Activated T-cell treated with anti-CD3 and anti-CD28 coated beads, Interleukin-2, amount 50 U/mL, for 72 hours (primary cell): Measurements from ENCODE around the gene PNPT1. TPM values are rescaled to one million over a fixed set of nuclear protein-coding genes. Genes with fewer than 3 reads are reported as not detected.

Source experiments
- ATAC-seq, 2 donors: fragments of 150-1000 bp; cut with Tn5 transposase; replicated peaks in 1 of 2; 2 replicates each; pipeline ENCODE4 v1.10.0; 2021; ENCODE audit warnings: moderate library complexity in 2 of 2, mild to moderate bottlenecking in 1 of 2
- DNase-seq, 2 donors: peaks; one replicate each; pipeline ENCODE4 v3.0.0; 2021 to 2022; ENCODE audit warnings: mixed read lengths in 1 of 2
- H3K27ac Mint-ChIP-seq: one replicate; pipeline ENCODE4 v1.8.0; 2022; ENCODE audit warnings: mild to moderate bottlenecking, moderate library complexity, mixed read lengths
- H3K27me3 Mint-ChIP-seq: one replicate; pipeline ENCODE4 v1.8.0; 2022; ENCODE audit warnings: low read depth, mixed read lengths
- H3K36me3 Mint-ChIP-seq, 2 donors: one replicate each; pipeline ENCODE4 v1.8.0; 2022; ENCODE audit warnings: mixed read lengths in 2 of 2, mild to moderate bottlenecking in 1 of 2; ENCODE audit not compliant: insufficient read depth in 2 of 2
- H3K4me1 Mint-ChIP-seq: one replicate; pipeline ENCODE4 v1.8.0; 2022; ENCODE audit warnings: low read depth, mixed read lengths
- H3K4me3 Mint-ChIP-seq, 2 donors: one replicate each; pipeline ENCODE4 v1.8.0; 2022; ENCODE audit warnings: mild to moderate bottlenecking in 2 of 2, mixed read lengths in 2 of 2, moderate library complexity in 2 of 2
- H3K9me3 Mint-ChIP-seq, 2 donors: one replicate each; pipeline ENCODE4 v1.8.0; 2022; ENCODE audit warnings: mixed read lengths in 2 of 2
- total RNA-seq, 2 donors: library from RNA; stranded (reverse); gene quantifications; one replicate each; pipeline ENCODE4 v1.2.3, GENCODE V29; 2022

PNPT1 gene
- total RNA-seq, 2 donors from 2014 or later: 21.6 to 21.8 TPM

GRCh38 chr2:55627915-55628314, 65.7 kb downstream of the PNPT1 start:
- H3K4me3 Mint-ChIP-seq: no peak overlapping the region
- peaks cover 3 to 7% of the 10 kb centered on the region in 2 donors for H3K36me3 Mint-ChIP-seq
- H3K27ac Mint-ChIP-seq: no peak overlapping the region
- no peaks in the 10 kb centered on the region for H3K9me3 Mint-ChIP-seq
- no peaks in the 10 kb centered on the region for H3K27me3 Mint-ChIP-seq
- ATAC-seq (no peak), DNase-seq (no peak)
- peaks cover 15% of the 10 kb centered on the region for H3K4me1 Mint-ChIP-seq

GRCh38 chr2:55621802-55622201, 71.8 kb downstream of the PNPT1 start:
- H3K27ac Mint-ChIP-seq: no peak overlapping the region

GRCh38 chr2:55620123-55620779, 73.4 kb downstream of the PNPT1 start:
- H3K27ac Mint-ChIP-seq: peak overlapping the region; percentile 47

More at GRCh38 chr2:55621802-55622201, 71.8 kb downstream of the PNPT1 start:
- DNase-seq: no peak
- Mint-ChIP-seq H3K9me3 (no peaks in the 10 kb centered on the region), H3K4me1 (peaks cover 27% of the 10 kb centered on the region), H3K27me3 (no peaks in the 10 kb centered on the region), H3K4me3 (no peak overlapping the region), H3K36me3 (peaks cover 0 to 1% of the 10 kb centered on the region in 2 donors)
- no peak for ATAC-seq

GRCh38 chr2:55618275-55619055, 75.2 kb downstream of the PNPT1 start:
- DNase-seq: peak; percentile 59
- no peaks in the 10 kb centered on the region for H3K9me3 Mint-ChIP-seq
- peaks cover 3 to 11% of the 10 kb centered on the region in 2 donors for H3K36me3 Mint-ChIP-seq
- no peak overlapping the region for H3K4me3 Mint-ChIP-seq
- H3K27me3 Mint-ChIP-seq: no peaks in the 10 kb centered on the region
- H3K27ac Mint-ChIP-seq: no peak overlapping the region
- H3K4me1 Mint-ChIP-seq: peaks cover 43% of the 10 kb centered on the region
- peak; percentile 16 to 17 for ATAC-seq

More at GRCh38 chr2:55620123-55620779, 73.4 kb downstream of the PNPT1 start:
- Mint-ChIP-seq H3K27me3 (no peaks in the 10 kb centered on the region), H3K9me3 (no peaks in the 10 kb centered on the region), H3K36me3 (peaks cover 0 to 4% of the 10 kb centered on the region in 2 donors), H3K4me1 (peaks cover 36% of the 10 kb centered on the region), H3K4me3 (peak overlapping the region in 1 of 2 donors; percentile 59)
- DNase-seq: peak; percentile 34 to 36
- no peak for ATAC-seq

GRCh38 chr2:55618025-55618274, 75.7 kb downstream of the PNPT1 start:
- Mint-ChIP-seq H3K36me3 (peaks cover 3 to 13% of the 10 kb centered on the region in 2 donors), H3K9me3 (no peaks in the 10 kb centered on the region), H3K27me3 (no peaks in the 10 kb centered on the region), H3K4me3 (no peak overlapping the region), H3K27ac (no peak overlapping the region), H3K4me1 (peaks cover 38% of the 10 kb centered on the region)
- DNase-seq (no peak), ATAC-seq (no peak)

GRCh38 chr2:55617175-55618024, 76.2 kb downstream of the PNPT1 start, which contains the start of gene PPP4R3B:
Gene PPP4R3B (minus strand): TSS chr2:55617622. CDS start chr2:55617285, 337 bp downstream.
- Mint-ChIP-seq H3K9me3 (no peaks in the 10 kb centered on the region), H3K4me3 (no peak within 1 kb of the TSS), H3K27ac (no peak within 1 kb of the TSS), H3K4me1 (peaks cover 32% of the 10 kb centered on the region), H3K36me3 (peaks cover 3 to 14% of the 10 kb centered on the region in 2 donors), H3K27me3 (no peaks in the 10 kb centered on the region)
- DNase-seq: peak; percentile 98 to 99
- peak; percentile 93 to 94 for ATAC-seq

GRCh38 chr2:55616551-55617174, 77.0 kb downstream of the PNPT1 start:
- Mint-ChIP-seq H3K9me3 (no peaks in the 10 kb centered on the region), H3K4me1 (peaks cover 33% of the 10 kb centered on the region), H3K36me3 (peaks cover 3 to 14% of the 10 kb centered on the region in 2 donors), H3K27ac (no peak overlapping the region), H3K4me3 (no peak overlapping the region), H3K27me3 (no peaks in the 10 kb centered on the region)
- ATAC-seq (peak; percentile 0), DNase-seq (peak; percentile 24 to 40)

- ATAC-seq (no peak), DNase-seq (no peak)
- Mint-ChIP-seq H3K27ac (no peak overlapping the region), H3K36me3 (peaks cover 7 to 20% of the 10 kb centered on the region in 2 donors), H3K4me3 (no peak overlapping the region), H3K27me3 (no peaks in the 10 kb centered on the region), H3K4me1 (peaks cover 59% of the 10 kb centered on the region), H3K9me3 (no peaks in the 10 kb centered on the region)
These were observed 81.6 kb downstream of the PNPT1 start for GRCh38 chr2:55611997-55612396.

GRCh38 chr2:55610954-55611743, 82.5 kb downstream of the PNPT1 start:
- Mint-ChIP-seq H3K36me3 (peaks cover 8 to 23% of the 10 kb centered on the region in 2 donors), H3K9me3 (no peaks in the 10 kb centered on the region), H3K27ac (no peak overlapping the region), H3K4me3 (peak overlapping the region in 1 of 2 donors; percentile 4), H3K27me3 (no peaks in the 10 kb centered on the region), H3K4me1 (peaks cover 59% of the 10 kb centered on the region)
- DNase-seq (no peak), ATAC-seq (peak; percentile 58 to 59)

GRCh38 chr2:55609938-55610578, 83.6 kb downstream of the PNPT1 start:
- peaks cover 8 to 17% of the 10 kb centered on the region in 2 donors for H3K36me3 Mint-ChIP-seq
- ATAC-seq (no peak), DNase-seq (no peak)
- peaks cover 56% of the 10 kb centered on the region for H3K4me1 Mint-ChIP-seq
- no peaks in the 10 kb centered on the region for H3K27me3 Mint-ChIP-seq
- H3K4me3 Mint-ChIP-seq: peak overlapping the region in 1 of 2 donors; percentile 39
- H3K9me3 Mint-ChIP-seq: no peaks in the 10 kb centered on the region
- peak overlapping the region; percentile 87 for H3K27ac Mint-ChIP-seq

GRCh38 chr2:55609193-55609794, 84.3 kb downstream of the PNPT1 start:
- H3K4me1 Mint-ChIP-seq: peaks cover 57% of the 10 kb centered on the region
- no peak overlapping the region for H3K27ac Mint-ChIP-seq
- no peak for DNase-seq
- H3K9me3 Mint-ChIP-seq: no peaks in the 10 kb centered on the region
- H3K36me3 Mint-ChIP-seq: peaks cover 7 to 15% of the 10 kb centered on the region in 2 donors
- no peak for ATAC-seq
- no peaks in the 10 kb centered on the region for H3K27me3 Mint-ChIP-seq
- H3K4me3 Mint-ChIP-seq: no peak overlapping the region
